DOHH2 (cell line): ENCODE data around the gene SORL1-AS1.

Source experiments
- H3F3A ChIP-seq: fragments of 200-600 bp; sonication (generic), shearing (Covaris generic); 2 replicates; pipeline ENCODE4 v1.6.0; 2016; ENCODE audit warnings: antibody characterized with exemption, mild to moderate bottlenecking; ENCODE audit not compliant: control insufficient read depth, insufficient read depth
- H3K27ac ChIP-seq: fragments of 200-600 bp; sonication (generic); 2 replicates; pipeline ENCODE4 v1.5.1; 2014; ENCODE audit warnings: low read depth, mild to moderate bottlenecking, low read length, moderate library complexity
- H3K27me3 ChIP-seq: fragments of 200-600 bp; sonication (generic); 2 replicates; pipeline ENCODE4 v1.6.1; 2014; ENCODE audit warnings: mild to moderate bottlenecking, low read length, mixed read lengths; ENCODE audit not compliant: control insufficient read depth
- H3K36me3 ChIP-seq: fragments of 200-600 bp; sonication (generic); 2 replicates; pipeline ENCODE4 v1.6.1; 2014; ENCODE audit warnings: mild to moderate bottlenecking, low read length, moderate library complexity, mixed read lengths; ENCODE audit not compliant: control insufficient read depth
- H3K4me1 ChIP-seq: fragments of 200-600 bp; sonication (generic); 2 replicates; pipeline ENCODE4 v1.6.1; 2014; ENCODE audit warnings: mild to moderate bottlenecking, low read length, mixed read lengths; ENCODE audit not compliant: control insufficient read depth
- H3K4me2 ChIP-seq: fragments of 200-600 bp; sonication (generic); 2 replicates; pipeline ENCODE4 v1.6.0; 2014; ENCODE audit warnings: mild to moderate bottlenecking, low read length, moderate library complexity
- H3K4me3 ChIP-seq: fragments of 200-600 bp; sonication (generic); 2 replicates; pipeline ENCODE4 v1.5.1; 2014; ENCODE audit warnings: mild to moderate bottlenecking, low read length, mixed read lengths
- H3K79me2 ChIP-seq: fragments of 200-600 bp; sonication (generic); 2 replicates; pipeline ENCODE4 v1.6.1; 2014; ENCODE audit warnings: mild to moderate bottlenecking, low read length, mixed read lengths; ENCODE audit not compliant: control insufficient read depth
- H3K9me2 ChIP-seq: fragments of 200-600 bp; sonication (generic); replicated peaks from 2 replicates; pipeline ENCODE4 v1.6.1; 2014; ENCODE audit warnings: mild to moderate bottlenecking, low read length, mixed read lengths; ENCODE audit not compliant: control insufficient read depth
- H3K9me3 ChIP-seq: fragments of 200-600 bp; sonication (generic); 2 replicates; pipeline ENCODE4 v1.6.1; 2014; ENCODE audit warnings: antibody characterized with exemption, low read length, mixed read lengths; ENCODE audit not compliant: control insufficient read depth, insufficient read depth
- H4K20me1 ChIP-seq: fragments of 200-600 bp; sonication (generic); 2 replicates; pipeline ENCODE4 v1.6.0; 2014; ENCODE audit warnings: low read depth, mild to moderate bottlenecking, antibody characterized with exemption, low read length, moderate library complexity; ENCODE audit not compliant: control insufficient read depth, insufficient read depth
- CTCF ChIP-seq: fragments of 200-600 bp; sonication (generic); IDR thresholded peaks from one replicate; pipeline ENCODE4 v1.5.1; 2014; ENCODE audit warnings: antibody characterized with exemption, mild to moderate bottlenecking, low read depth, low read length; ENCODE audit not compliant: poor library complexity, severe bottlenecking
- EZH2phosphoT487 ChIP-seq: fragments of 200-600 bp; sonication (generic); IDR thresholded peaks from 2 replicates; pipeline ENCODE4 v1.6.1; 2017; ENCODE audit warnings: borderline replicate concordance, mild to moderate bottlenecking, antibody characterized with exemption, low read length, moderate library complexity, mixed read lengths

SORL1-AS1 gene

GRCh38 chr11:121417055-121417551 lies 35.7 kb downstream of the SORL1-AS1 start:
- H3K36me3 ChIP-seq = peaks cover 8% of the 10 kb centered on the region; the same call in 1 of the 2 replicates
- no peaks in the 10 kb centered on the region for H3K9me3 ChIP-seq
- H3K4me1 ChIP-seq = peaks cover 88% of the 10 kb centered on the region
- no peaks in the 10 kb centered on the region for H3K9me2 ChIP-seq
- TF ChIP-seq EZH2phosphoT487 = no peak
- no peak for TF ChIP-seq CTCF
- peaks cover 35% of the 10 kb centered on the region for H3F3A ChIP-seq
- no peaks in the 10 kb centered on the region for H3K79me2 ChIP-seq
- H3K4me3 ChIP-seq = peak overlapping the region; percentile 58
- H3K27me3 ChIP-seq = no peaks in the 10 kb centered on the region
- peak overlapping the region; percentile 77 for H3K4me2 ChIP-seq
- no peaks in the 10 kb centered on the region for H4K20me1 ChIP-seq
- H3K27ac ChIP-seq = peak overlapping the region; percentile 94

- no peak overlapping the region for H3K27ac ChIP-seq
Observed at GRCh38 chr11:121415856-121416255, 36.9 kb downstream of the SORL1-AS1 start.

GRCh38 chr11:121414141-121414913 lies 38.4 kb downstream of the SORL1-AS1 start:
- Histone ChIP-seq H3K4me1 (peaks cover 72% of the 10 kb centered on the region), H4K20me1 (no peaks in the 10 kb centered on the region), H3K36me3 (no peaks in the 10 kb centered on the region), H3K27ac (no peak overlapping the region), H3K4me2 (no peak overlapping the region), H3F3A (peaks cover 31% of the 10 kb centered on the region), H3K9me3 (no peaks in the 10 kb centered on the region), H3K27me3 (no peaks in the 10 kb centered on the region), H3K9me2 (no peaks in the 10 kb centered on the region), H3K79me2 (no peaks in the 10 kb centered on the region), H3K4me3 (no peak overlapping the region)
- no peak for TF ChIP-seq EZH2phosphoT487
- TF ChIP-seq CTCF = no peak

More at GRCh38 chr11:121415856-121416255, 36.9 kb downstream of the SORL1-AS1 start:
- H3F3A ChIP-seq = peaks cover 39% of the 10 kb centered on the region
- no peaks in the 10 kb centered on the region for H3K9me3 ChIP-seq
- H3K4me2 ChIP-seq = no peak overlapping the region
- H3K27me3 ChIP-seq = no peaks in the 10 kb centered on the region
- H3K4me3 ChIP-seq = no peak overlapping the region
- no peak for TF ChIP-seq CTCF
- TF ChIP-seq EZH2phosphoT487 = no peak
- no peaks in the 10 kb centered on the region for H4K20me1 ChIP-seq
- no peaks in the 10 kb centered on the region for H3K79me2 ChIP-seq
- peaks cover 4% of the 10 kb centered on the region; the same call in 1 of the 2 replicates for H3K36me3 ChIP-seq
- H3K4me1 ChIP-seq = peaks cover 78% of the 10 kb centered on the region
- no peaks in the 10 kb centered on the region for H3K9me2 ChIP-seq
